Measurements from ENCODE around the gene CCDC9B.

The CCDC9B gene

DNA sequence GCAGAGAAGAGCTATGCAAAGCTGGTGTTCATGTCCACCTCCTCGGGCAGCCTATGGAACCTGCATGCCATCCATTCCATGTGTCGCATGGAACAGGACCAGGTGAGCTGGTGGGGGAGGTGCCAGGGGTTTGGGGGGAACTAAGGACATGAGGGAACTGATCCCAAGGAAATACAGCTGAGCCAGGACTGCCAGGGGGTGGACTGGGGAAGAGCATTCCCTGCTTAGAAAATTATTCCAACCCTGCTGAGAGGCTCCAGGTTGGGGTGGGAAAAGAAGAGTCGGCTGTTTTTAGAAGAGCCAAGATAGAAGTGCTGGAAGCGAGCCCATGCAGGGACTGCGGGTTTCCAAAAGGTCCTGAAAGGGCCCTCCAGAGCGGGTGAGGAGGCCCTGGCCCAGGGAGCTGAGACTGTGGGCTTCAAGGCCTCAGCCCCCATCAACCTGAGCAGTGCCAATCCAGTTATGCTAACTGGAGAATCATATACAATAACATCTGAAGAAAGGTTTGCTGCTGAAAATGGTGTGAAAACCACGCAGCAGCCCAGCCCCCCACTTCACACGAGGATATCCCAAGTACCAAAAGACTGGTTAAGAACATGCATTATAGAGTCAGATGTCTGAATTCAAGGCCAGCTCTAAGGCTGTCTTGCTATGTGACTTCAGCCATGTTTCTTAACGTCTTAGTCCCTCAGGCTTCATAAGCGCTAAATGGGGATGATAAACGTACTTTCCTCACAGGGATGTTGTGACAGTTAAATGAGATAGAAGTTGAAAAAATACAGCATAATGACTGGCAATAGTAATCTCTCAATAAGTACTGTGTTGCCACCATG is 25.1 kb upstream of the CCDC9B start:
- DNase-seq (ENCODE audit: low spot score), result no peak

DNA sequence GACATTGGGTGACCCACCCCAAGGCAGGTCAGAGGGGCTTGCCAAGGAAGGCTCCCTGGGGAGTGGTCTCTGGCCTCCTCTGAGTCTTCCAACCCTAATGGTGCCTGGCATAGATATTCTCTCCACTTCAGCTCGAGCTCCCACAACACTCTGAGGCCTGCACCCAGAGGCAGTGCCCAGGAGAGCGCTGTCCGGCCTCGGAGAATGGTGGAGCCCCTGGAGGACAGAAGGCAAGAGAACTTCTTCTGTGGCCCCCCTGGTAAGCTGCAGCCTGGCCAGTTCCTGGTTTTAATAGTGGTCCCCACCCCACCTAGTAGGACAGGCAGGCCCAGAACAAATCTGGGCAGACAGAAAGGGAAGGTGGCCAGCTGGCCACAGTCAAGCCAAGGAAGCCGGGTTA is 24.3 kb upstream of the CCDC9B start:
- DNase-seq (ENCODE audit: low spot score), result no peak

DNA sequence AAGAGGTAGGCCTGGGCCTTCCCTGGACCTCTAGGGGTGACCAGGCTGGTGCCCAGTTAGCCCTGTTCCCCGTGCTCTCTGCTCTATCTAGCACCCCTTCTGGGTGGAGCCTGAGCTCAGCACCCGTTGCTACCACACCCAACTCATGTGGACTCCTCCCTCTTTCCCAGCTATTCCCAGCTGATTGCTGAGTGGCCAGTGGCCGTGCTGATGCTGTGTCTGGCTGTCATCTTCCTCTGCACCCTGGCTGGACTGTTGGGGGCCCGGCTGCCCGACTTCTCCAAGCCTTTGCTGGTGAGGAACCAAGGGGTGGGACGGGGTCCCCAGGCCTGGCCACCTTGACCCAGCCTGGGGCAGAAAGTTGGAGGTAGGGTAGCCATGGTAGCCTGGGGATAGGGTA is 23.5 kb upstream of the CCDC9B start:
- no peak for DNase-seq (ENCODE audit: low spot score)

DNA sequence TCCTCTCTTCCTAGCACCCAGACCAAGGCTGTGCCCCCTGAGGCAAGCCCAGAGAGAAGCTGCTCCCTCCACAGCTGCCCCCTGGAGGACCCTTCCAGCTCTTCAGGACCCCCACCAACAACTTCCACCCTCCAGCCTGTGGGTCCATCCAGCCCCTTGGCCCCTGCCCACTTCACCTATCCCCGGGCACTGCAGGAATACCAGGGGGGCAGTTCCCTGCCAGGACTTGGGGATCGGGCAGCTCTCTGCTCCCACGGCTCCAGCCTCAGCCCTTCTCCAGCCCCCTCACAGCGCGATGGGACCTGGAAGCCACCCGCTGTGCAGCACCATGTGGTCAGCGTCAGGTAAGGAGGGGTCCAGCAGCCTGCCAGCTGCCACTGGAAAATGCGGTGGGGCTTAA is 22.9 kb upstream of the CCDC9B start:
- DNase-seq (ENCODE audit: low spot score), result no peak

DNA sequence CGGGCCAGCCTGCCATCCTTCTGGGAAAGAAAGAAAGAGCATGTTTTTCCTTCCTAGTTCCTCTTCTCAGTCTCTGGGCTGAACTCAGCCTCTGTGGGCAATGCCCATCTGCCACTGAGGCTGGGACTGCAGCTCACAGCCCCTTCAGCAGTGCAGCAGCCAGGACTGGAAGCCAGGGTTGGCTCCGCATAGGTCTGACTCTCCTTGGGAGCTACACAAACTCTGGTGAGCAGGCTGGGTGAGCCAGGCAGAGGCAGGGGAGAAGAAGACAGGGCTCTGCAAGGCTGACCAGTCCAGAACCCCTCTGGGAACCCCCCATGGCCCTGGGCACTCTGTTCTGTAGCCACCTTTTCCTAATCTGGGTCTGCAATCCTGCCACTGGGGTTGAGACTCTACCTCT is 20.9 kb upstream of the CCDC9B start:
- DNase-seq (ENCODE audit: low spot score), result no peak

DNA sequence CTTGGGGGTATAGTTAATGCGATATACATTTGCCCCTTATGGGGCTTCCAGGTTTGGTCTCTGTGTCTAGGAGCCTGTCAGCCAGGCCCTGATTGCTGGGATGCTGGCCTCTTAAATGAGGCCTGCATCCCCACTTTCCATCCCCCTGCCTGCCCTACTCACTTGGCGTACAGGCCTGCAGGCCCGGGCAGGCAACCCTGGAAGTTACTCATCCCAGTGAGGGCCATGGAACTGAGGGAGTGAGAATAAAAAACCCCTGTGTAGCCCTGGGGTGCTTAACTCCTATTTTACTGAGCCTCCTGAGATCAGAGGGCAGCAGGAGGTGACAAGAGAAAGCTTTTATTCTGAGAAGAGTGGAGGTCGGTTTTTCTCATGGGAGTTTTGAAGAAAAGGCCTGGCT is 19.3 kb upstream of the CCDC9B start:
- no peak for DNase-seq (ENCODE audit: low spot score)

DNA sequence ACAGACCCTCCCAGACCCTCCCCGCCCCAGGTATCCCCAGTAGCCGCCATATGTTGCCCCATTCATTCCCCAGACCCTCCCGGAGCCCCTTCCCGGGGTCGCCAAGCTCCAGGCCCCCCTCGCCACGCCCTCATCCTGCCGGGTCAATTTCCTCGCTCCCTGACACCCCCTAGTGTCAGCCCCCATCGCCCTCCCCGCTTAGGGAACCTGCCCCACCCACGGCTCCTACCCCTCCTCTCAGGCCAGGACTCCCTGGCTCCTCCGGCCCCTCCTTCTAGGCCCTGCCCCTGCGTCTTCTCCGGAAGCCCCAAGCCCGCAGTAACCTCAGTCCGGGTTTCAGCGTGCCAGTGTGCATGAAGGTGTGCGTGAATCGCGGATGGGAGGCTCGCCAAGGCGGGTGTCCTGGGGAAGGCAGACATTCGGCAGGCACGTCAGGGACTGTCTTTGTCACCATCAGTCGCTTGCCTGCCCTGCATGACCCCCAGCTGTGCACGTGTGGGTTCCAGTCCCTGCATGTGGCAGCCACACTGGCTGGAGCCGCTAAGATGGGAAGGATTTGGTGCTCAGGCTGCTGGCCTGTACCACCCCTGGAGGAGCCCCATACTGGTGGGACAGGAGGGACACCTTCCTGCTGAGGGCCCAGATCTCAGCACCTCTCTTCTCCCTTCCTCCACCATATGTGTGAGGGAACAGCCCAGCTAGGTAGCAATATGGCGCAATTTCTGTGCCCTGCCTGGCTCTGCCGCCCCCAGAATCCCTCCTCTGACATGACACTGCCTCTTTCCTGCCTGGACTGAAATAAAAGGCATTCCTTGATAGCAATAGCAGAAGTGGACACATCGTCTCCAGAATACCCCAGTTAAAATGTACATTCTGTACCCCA is 18.0 kb upstream of the CCDC9B start:
- no peak for DNase-seq (ENCODE audit: low spot score)

DNA sequence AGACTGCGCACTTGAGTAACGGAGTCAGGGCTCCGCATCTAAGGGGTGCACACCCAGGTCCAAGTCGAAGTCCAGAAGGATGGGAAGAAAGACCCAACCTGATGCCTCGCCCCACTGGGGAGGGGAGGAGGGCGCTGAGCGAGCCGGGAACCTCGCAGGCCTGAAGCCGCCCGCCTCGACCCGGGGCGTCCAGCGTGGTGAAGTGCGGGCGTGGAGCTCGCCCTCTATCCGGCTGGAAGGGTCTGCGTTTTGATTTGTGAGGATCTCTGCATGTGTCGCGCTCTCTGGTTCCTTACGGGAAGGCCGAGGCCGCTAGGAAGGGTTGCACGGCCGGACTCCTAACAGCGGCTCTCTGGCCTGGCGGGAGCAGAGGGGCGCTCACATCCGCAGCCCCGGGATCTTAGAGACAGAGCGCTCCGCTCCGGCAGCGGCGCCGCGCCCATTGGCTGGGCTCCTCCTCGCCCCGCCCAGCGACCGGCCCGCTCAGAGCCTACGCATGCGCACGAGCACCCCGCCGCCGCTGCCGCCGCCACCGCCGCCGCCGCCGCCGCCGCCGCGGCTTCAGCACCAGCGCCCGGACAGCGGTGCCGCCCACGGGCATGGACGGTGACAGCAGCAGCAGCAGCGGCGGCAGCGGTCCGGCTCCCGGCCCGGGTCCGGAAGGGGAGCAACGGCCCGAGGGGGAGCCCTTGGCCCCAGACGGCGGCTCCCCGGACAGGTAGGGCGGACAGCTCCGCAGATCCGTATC is 17.2 kb upstream of the CCDC9B start, which contains the start of gene DISP2:
TSS of gene DISP2 (plus strand) at position 497 of the 748 bp plus-strand sequence. CDS start at position 600, 103 bp downstream.
- DNase-seq (ENCODE audit: low spot score), result peak; percentile 66

DNA sequence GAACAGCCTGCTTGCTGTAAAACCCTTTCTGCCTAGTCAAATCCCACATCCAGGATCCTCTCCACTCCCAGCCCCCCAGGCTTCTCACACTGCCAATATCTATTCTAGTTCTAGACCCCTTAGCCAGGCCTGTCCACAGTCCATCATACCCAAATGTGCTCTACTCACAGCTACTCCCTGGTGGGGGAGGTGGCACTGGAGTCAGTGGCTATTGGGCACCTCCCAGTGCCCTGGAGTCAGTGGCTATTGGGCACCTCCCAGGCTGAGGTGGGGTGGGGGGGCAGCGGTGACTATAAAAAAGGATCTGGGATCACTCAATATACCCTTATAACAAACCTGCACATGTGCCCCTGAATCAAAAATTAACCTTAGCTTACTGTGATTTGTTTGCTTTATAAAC is 16.5 kb upstream of the CCDC9B start:
- DNase-seq (ENCODE audit: low spot score), result no peak

DNA sequence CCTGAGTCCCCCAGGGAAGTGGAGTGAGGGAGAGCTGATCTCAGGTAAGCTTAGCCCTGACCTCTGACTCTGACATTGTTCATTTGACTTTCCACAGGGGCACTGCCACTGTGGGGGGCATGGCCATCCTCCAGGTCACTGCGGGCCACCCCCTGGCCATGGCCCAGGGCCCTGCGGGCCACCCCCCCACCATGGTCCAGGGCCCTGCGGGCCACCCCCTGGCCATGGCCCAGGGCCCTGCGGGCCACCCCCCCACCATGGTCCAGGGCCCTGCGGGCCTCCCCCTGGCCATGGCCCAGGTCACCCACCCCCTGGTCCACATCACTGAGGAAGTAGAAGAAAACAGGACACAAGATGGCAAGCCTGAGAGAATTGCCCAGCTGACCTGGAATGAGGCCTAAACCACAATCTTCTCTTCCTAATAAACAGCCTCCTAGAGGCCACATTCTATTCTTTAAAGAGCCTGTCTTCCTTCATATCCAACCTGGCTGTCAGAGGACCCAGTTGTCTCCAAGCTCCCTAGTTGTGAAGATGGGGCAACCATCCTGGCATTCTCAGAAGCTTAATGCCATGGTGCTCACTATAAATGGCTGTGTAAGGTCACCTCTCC is 15.3 kb upstream of the CCDC9B start:
- DNase-seq (ENCODE audit: low spot score), result no peak

DNA sequence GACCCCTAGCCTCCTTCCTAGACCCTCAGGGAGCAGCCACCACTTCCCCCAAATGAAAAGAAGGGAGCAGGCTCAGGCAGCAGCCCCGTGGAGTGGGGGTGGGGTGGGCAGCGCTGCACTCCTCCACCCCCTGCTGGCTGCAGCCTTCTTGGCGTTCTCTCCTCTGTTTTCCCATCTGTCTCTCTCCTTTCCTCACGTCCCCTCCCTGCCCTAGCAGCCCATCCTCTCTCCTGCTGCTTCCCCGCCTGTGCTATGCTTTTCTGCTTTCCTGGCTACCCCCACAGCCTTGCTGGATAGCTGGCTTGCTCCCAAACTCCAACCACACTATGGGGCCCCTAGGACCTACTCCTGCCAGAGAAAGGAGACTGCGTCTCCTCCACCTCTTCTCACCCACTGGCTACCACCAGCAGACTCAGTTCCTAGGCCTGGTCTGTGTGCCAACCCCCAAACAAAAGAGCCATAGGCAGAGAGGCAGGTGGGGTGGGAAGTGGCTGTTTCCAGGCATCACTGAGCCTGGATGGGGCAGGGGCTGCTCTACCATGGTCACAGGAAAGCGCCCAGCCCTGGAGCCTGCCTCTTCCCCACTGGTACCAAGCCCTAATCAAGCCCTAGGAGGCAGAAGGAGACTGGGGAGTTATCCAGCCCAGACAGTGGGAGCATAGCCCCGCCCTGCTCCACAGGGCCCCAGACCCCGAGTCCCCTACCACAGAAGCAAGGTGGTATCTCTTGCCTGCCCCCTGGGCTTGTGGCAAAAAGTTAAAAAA is 13.9 kb upstream of the CCDC9B start:
- no peak for DNase-seq (ENCODE audit: low spot score)

DNA sequence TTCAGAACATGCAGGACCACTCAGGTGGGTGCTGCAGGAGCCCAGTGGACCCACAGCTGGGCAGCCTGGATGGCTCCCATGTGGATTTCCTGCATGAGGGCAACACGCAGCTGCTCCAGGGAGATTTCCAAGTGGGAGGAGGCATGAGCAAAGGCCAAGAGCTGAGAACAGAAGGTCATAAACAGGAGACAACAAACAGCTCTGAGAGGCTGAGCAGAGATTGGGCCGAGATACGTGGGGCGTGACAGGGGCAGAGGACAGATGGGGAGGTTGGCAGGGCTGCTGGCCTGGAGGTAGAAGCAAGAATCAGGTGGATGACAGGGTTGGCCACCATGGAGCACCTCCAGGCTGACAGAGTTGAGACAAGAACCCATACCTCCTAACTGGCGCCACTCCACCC is 13.0 kb upstream of the CCDC9B start:
- DNase-seq (ENCODE audit: low spot score), result no peak

DNA sequence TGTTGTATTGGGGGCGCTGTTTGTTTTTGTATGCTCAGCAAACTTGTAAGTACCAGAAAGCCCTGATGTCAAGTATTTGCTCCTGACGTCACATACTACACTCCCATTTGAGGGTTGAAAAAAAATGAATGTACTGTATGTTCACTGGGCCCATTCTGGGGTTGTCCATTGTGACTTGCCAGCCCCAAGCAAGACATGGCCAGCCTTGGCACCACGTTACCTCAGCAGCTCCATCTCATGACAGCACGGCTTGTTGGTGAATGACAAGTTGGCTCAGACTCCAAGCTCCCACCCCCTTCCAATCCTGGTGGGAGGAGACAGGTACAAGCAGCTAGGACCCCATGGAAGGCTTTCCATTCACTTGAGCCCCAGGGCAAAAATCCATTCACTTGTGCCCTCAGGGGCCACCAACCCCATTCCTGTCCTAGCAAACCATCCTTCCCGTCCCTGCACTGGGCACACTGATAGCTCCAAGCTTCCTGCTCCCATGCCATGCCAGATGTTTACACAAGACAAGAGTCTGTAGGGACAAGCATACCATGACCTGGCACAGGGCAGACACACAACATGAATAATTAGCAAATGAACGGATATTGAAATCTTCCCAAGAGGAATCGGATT is 11.7 kb upstream of the CCDC9B start:
- DNase-seq (ENCODE audit: low spot score), result no peak

DNA sequence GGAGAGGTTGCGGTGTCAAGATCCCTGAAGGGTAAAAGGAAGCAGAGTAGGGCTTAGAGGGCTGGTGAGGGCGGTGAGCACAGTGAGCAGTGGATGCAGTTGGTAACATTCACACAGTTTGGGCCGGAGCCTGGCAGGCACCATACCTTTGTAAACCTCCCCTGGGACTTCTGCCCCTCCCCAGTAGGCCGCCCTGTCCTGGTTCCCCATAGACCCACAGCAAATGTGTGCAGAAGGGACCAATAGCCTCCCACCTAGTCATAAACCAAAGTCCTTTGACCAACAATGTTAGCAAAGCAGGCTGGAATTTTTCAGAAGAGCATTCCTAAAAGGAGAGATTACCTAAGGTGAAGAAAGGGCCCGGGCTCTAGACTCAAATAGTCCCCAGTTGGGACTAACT is 8.4 kb upstream of the CCDC9B start:
- DNase-seq (ENCODE audit: low spot score), result no peak

DNA sequence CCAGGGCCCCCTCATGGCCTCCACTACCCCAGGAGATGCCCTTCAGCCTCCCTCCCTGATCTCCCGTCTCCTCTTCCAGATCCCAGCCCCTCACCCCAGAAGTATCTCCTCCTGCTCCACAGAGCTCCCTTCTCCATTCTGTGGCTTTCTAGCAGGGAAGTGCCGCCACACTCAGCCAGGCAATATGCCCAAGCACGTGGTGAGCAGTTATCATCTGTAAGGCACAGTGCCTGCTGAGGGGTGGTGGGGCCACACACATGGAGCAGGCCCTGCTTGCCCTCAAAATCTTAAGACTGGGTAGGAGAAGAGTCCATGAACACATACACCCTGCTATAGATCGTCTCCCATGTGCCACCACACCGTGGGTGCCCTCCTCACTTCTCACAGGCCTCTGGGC is 7.7 kb upstream of the CCDC9B start:
- DNase-seq (ENCODE audit: low spot score), result no peak

DNA sequence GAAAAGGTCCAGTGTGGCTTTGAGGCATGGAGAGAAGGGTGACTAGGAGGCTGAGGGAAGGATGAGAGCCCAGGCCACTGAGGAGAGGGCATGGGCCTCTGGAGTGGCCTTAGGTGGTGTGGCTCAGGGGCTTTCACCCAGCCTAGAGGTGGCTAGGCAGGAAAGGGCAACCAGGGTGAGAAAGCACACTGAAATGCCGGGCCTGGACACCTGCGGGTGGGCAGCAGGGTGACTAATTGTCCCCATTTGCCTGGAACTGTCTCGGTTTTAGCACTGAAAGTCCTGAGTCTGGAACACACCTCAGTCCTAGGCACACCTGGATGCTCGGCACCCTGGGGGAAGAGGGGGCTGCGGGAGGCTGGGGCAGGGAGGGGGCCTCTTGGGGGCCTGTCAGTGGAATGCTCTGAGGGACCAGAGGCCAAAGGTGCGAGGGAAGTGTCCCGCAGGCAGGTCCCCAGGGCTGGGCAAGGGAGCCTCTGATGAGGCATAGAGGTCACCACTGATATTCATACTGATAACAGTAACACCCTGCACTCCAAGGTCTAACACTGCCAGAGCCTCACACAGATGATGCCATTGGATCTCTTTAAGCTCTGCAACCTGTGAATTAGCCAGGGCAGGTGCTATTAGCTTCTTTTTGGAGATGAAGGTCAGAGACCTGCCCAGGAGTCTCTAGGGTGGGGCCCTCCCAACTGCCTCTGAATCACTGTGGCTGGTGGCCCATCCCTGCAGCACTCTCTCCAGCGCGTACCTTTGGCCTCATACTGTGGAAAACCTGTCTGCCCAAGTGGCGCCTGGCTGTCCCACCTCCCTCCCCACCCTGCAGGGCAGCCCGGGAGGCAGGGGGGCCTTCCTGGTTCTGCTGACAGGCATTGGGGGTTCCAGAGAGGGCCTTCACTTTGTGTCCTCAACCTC is 7.1 kb upstream of the CCDC9B start:
- no peak for DNase-seq (ENCODE audit: low spot score)

DNA sequence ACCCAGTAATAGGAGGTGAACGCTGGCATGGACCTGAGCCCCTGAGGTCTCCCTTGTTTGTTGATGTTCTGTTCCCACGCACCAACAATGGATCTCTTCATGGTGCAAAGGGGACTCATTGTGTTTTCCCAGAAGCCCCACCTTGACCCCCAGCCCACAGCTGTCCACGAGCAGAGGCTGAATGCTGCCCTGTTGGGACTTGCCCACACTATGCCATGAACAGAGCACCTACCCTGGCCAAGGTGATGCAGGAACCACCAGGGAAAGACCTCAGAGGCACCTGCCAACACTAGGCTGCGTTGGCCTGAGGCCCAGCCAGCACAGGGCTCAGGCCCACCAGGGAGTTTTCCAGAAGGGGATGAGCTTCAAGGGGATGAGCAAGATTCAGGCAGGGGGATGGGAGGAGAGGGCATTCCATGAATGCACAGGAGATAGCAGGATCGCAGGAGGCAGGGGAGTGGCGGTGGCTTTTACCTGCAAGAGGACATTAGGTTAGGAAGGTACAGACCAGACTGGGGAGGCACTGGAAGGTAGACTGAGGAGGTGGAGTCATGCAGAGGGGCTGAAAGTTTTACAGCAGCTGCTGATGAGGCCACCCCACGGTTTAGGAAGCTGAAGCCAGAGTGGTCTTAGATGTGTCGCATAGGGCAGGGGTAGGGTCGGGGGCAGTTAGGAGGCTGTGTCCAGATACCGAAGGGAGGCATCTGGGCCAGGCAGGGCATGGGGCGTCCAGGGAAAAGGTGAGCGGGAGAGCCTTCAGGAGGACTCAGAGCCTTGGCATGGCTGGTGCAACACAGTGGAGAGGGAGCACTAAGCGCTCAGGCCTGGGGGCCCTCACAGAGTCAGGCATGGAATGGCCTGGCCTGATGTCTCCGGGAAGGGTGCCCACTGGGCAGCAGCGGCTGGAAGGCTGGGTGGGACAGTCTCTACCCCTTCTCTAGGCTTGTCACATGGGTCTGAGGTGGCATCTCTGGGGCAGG is 6.1 kb upstream of the CCDC9B start:
- DNase-seq (ENCODE audit: low spot score), result no peak

DNA sequence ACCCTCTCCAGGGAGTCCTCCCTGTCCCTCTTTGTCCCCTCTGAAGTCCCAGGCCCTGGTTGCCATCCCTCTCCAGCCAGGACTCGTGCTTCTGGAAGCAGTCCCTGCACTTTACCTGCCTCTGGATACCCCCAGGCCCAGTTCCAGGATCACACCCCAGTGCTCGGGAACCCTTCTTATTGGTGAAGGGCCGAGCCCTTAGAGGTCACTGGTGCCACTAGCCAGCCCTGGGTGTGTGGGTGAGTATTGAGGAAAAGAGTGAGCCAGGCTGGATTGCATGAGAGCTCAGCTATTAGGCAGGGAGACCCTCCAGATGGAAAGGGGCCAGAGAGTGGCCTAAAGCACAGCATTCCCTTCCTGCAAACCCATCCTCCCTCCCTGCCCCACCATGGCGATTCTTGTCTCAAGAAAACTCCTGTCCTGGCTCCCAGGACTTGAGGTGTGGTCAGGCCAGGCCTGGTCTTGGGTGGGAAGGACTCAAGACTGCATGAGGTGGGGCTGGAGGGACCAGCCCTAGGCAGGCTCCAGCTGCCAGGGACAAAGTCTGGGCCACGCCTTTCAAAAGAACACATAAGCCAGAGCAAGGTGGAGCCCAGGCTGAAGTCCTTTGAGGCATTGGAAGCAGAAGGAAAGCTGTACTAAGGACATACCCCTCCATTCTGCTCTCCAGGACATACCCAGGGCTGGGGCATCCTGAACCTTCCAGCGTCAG is 5.3 kb upstream of the CCDC9B start:
- no peak for DNase-seq (ENCODE audit: low spot score)

All from pons (tissue), 1 donor.